Glutamatergic neuron (in vitro differentiated cells): ENCODE results near the gene HSPB7. TPM values are rescaled to one million over a fixed set of nuclear protein-coding genes. Genes with fewer than 3 reads are reported as not detected.

Experiments used
- DNase-seq: peaks from one replicate; pipeline ENCODE4 v3.0.0; 2022
- H3K27ac Mint-ChIP-seq: one replicate; pipeline ENCODE4 v1.8.0; 2020; ENCODE audit warnings: mild to moderate bottlenecking, mixed read lengths, inconsistent platforms; ENCODE audit not compliant: unreplicated experiment
- H3K27me3 Mint-ChIP-seq: one replicate; pipeline ENCODE4 v1.8.0; 2020; ENCODE audit warnings: mild to moderate bottlenecking, moderate library complexity, mixed read lengths, inconsistent platforms; ENCODE audit not compliant: unreplicated experiment
- H3K36me3 Mint-ChIP-seq: one replicate; pipeline ENCODE4 v1.8.0; 2020; ENCODE audit warnings: mild to moderate bottlenecking, mixed read lengths, inconsistent platforms; ENCODE audit not compliant: unreplicated experiment
- H3K4me1 Mint-ChIP-seq: one replicate; pipeline ENCODE4 v1.8.0; 2020; ENCODE audit warnings: mild to moderate bottlenecking, low read depth, mixed read lengths, inconsistent platforms; ENCODE audit not compliant: unreplicated experiment
- H3K4me3 Mint-ChIP-seq: one replicate; pipeline ENCODE4 v1.8.0; 2020; ENCODE audit warnings: mild to moderate bottlenecking, mixed read lengths, inconsistent platforms; ENCODE audit not compliant: unreplicated experiment
- H3K9me3 Mint-ChIP-seq: one replicate; pipeline ENCODE4 v1.8.0; 2020; ENCODE audit warnings: mild to moderate bottlenecking, moderate library complexity, mixed read lengths, inconsistent platforms; ENCODE audit not compliant: unreplicated experiment
- CTCF ChIP-seq: fragments of 200-600 bp; sonication (generic); IDR thresholded peaks from one replicate; pipeline ENCODE4 v1.5.0; 2021; ENCODE audit not compliant: partially characterized antibody, unreplicated experiment
- long read RNA-seq: library from polyadenylated mRNA; unstranded; transcript quantifications from one replicate; pipeline ENCODE4 v2.0.0, GENCODE V29; 2020; ENCODE audit not compliant: unreplicated experiment
- total RNA-seq: library from RNA; stranded (reverse); fragmentation: NEBNext Ultra II Directional; extraction: Animal tissue kit (Norgen Biotek cat#: 25700); gene quantifications from one replicate; pipeline ENCODE4 v1.2.1, GENCODE V29; 2021; ENCODE audit not compliant: unreplicated experiment

Gene HSPB7
- total RNA-seq: not detected
- long read RNA-seq: 0 reads

- Mint-ChIP-seq H3K27ac (peak within 1 kb of the TSS; percentile 78), H3K4me3 (peak within 1 kb of the TSS; percentile 15), H3K4me1 (peaks cover 23% of the 10 kb centered on the region), H3K27me3 (peaks cover 8% of the 10 kb centered on the region), H3K9me3 (peaks cover 11% of the 10 kb centered on the region), H3K36me3 (no peaks in the 10 kb centered on the region)
- no peak for TF ChIP-seq CTCF
- DNase-seq: peak; percentile 69
Measured at GRCh38 chr1:16017461-16018303, at the start of gene HSPB7. TSS of gene HSPB7 (minus strand) at chr1:16018043. CDS start at chr1:16017963, 80 bp downstream.

GRCh38 chr1:16067127-16067768 is 49.4 kb upstream of the HSPB7 start:
- Mint-ChIP-seq H3K36me3 (no peaks in the 10 kb centered on the region), H3K9me3 (peaks cover 9% of the 10 kb centered on the region), H3K27ac (peak overlapping the region; percentile 75), H3K27me3 (peaks cover 19% of the 10 kb centered on the region), H3K4me3 (peak overlapping the region; percentile 73), H3K4me1 (peaks cover 27% of the 10 kb centered on the region)
- no peak for TF ChIP-seq CTCF
- peak; percentile 74 for DNase-seq

- Mint-ChIP-seq H3K36me3 (no peaks in the 10 kb centered on the region), H3K4me1 (peaks cover 27% of the 10 kb centered on the region), H3K27me3 (peaks cover 19% of the 10 kb centered on the region), H3K27ac (no peak overlapping the region), H3K9me3 (peaks cover 9% of the 10 kb centered on the region), H3K4me3 (no peak overlapping the region)
- TF ChIP-seq CTCF: no peak
- no peak for DNase-seq
Measured at GRCh38 chr1:16066245-16066644, 48.4 kb upstream of the HSPB7 start.

- H3K27me3 Mint-ChIP-seq: peaks cover 23% of the 10 kb centered on the region
Measured at GRCh38 chr1:16065269-16065576, 47.4 kb upstream of the HSPB7 start.

More at GRCh38 chr1:16065269-16065576, 47.4 kb upstream of the HSPB7 start:
- no peak for DNase-seq
- H3K27ac Mint-ChIP-seq: no peak overlapping the region
- no peaks in the 10 kb centered on the region for H3K36me3 Mint-ChIP-seq
- no peak for TF ChIP-seq CTCF
- H3K9me3 Mint-ChIP-seq: peaks cover 9% of the 10 kb centered on the region
- no peak overlapping the region for H3K4me3 Mint-ChIP-seq
- H3K4me1 Mint-ChIP-seq: peaks cover 27% of the 10 kb centered on the region
